Astrocyte (in vitro differentiated cells and primary cell): ENCODE results near the gene AATK. TPM values are rescaled to one million over a fixed set of nuclear protein-coding genes. Genes with fewer than 3 reads are reported as not detected.

Source experiments
- DNase-seq: peaks from one replicate; pipeline ENCODE4 v3.0.0-alpha.2; 2010; ENCODE audit warnings: low read depth
- FAIRE-seq: peaks from 2 replicates; lab custom pipeline; 2011; peaks lifted over from hg19 to GRCh38; lab: Jason Lieb, UNC
- H2AFZ ChIP-seq: 2 replicates; pipeline ENCODE4 v1.6.0; 2012; ENCODE audit warnings: low read depth, low read length, inconsistent platforms
- H3K27ac ChIP-seq: 2 replicates; pipeline ENCODE4 v1.5.1; 2011; ENCODE audit warnings: low read depth, low read length, inconsistent platforms
- H3K27me3 ChIP-seq: 2 replicates; pipeline ENCODE4 v1.6.0; 2011; ENCODE audit warnings: low read length, inconsistent platforms; ENCODE audit not compliant: insufficient read depth
- H3K36me3 ChIP-seq: 2 replicates; pipeline ENCODE4 v1.5.1; 2011; ENCODE audit warnings: low read length, inconsistent platforms; ENCODE audit not compliant: insufficient read depth
- H3K4me1 ChIP-seq: 2 replicates; pipeline ENCODE4 v1.5.1; 2011; ENCODE audit warnings: low read length, inconsistent platforms; ENCODE audit not compliant: insufficient read depth
- H3K4me2 ChIP-seq: 2 replicates; pipeline ENCODE4 v1.6.0; 2012; ENCODE audit warnings: low read length, inconsistent platforms
- H3K4me3 ChIP-seq: 2 replicates; pipeline ENCODE4 v1.5.1; 2011; ENCODE audit warnings: low read depth, mild to moderate bottlenecking, low read length, inconsistent platforms; ENCODE audit not compliant: insufficient read depth
- H3K79me2 ChIP-seq: 2 replicates; pipeline ENCODE4 v1.6.0; 2012; ENCODE audit warnings: mild to moderate bottlenecking, low read length, inconsistent platforms; ENCODE audit not compliant: insufficient read depth
- H3K9ac ChIP-seq: 2 replicates; pipeline ENCODE4 v1.6.0; 2012; ENCODE audit warnings: mild to moderate bottlenecking, low read length, inconsistent platforms
- H3K9me3 ChIP-seq: 2 replicates; pipeline ENCODE4 v1.5.1; 2012; ENCODE audit warnings: low read depth, mild to moderate bottlenecking, low read length, inconsistent platforms; ENCODE audit not compliant: insufficient read depth
- H4K20me1 ChIP-seq: 2 replicates; pipeline ENCODE4 v1.6.0; 2012; ENCODE audit warnings: low read length, inconsistent platforms; ENCODE audit not compliant: insufficient read depth
- H3K27ac Mint-ChIP-seq: one replicate; pipeline ENCODE4 v1.8.0; 2021; ENCODE audit warnings: mild to moderate bottlenecking, mixed read lengths; ENCODE audit not compliant: unreplicated experiment
- H3K27me3 Mint-ChIP-seq: one replicate; pipeline ENCODE4 v1.8.0; 2021; ENCODE audit warnings: low read depth, mixed read lengths; ENCODE audit not compliant: unreplicated experiment
- H3K36me3 Mint-ChIP-seq: one replicate; pipeline ENCODE4 v1.8.0; 2021; ENCODE audit warnings: low read depth, mixed read lengths; ENCODE audit not compliant: unreplicated experiment
- H3K4me1 Mint-ChIP-seq: one replicate; pipeline ENCODE4 v1.8.0; 2021; ENCODE audit warnings: low read depth, mixed read lengths; ENCODE audit not compliant: unreplicated experiment
- H3K4me3 Mint-ChIP-seq: one replicate; pipeline ENCODE4 v1.8.0; 2021; ENCODE audit warnings: mild to moderate bottlenecking, moderate library complexity, mixed read lengths; ENCODE audit not compliant: unreplicated experiment
- H3K9me3 Mint-ChIP-seq: one replicate; pipeline ENCODE4 v1.8.0; 2021; ENCODE audit warnings: mild to moderate bottlenecking, mixed read lengths; ENCODE audit not compliant: unreplicated experiment
- EZH2 ChIP-seq: IDR thresholded peaks from 2 replicates; pipeline ENCODE4 v1.6.1; 2012; ENCODE audit warnings: mild to moderate bottlenecking, low read length, inconsistent platforms; ENCODE audit not compliant: insufficient read depth
- total RNA-seq: library from RNA; stranded (reverse); gene quantifications from 2 replicates; pipeline ENCODE4 v1.2.1, GENCODE V29; 2021
- TF ChIP-seq, protein P1 (sequence below): IDR thresholded peaks from 2 replicates; pipeline ENCODE4 v1.5.1; 2011; ENCODE audit warnings: low read depth, mild to moderate bottlenecking, inconsistent platforms, low read length, moderate library complexity; ENCODE audit not compliant: insufficient read depth

Gene AATK
- total RNA-seq, 1 donor from 2014 or later = 0.54 TPM

DNA sequence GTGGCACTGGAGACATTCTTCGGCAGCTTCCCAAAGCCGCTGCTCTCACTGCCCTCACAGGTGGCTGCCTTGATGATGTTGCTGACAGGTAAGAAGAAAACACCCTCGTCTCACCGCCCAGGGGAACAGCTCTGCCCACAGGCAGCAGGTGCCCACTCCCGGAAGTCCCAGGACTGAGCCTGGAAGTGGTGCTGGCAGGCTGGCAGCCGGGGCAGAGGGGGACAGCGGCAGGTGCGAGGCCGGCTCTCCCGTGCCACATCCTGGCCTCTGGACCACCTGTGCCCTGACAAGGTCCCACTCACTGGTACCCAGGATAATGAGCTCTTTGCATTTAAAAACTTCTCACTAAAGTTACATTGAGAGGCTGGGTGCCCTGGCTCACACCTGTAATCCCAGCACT lies 36.3 kb upstream of the AATK start:
- H3K27me3 ChIP-seq = no peaks in the 10 kb centered on the region
- Mint-ChIP-seq H3K4me1 (no peaks in the 10 kb centered on the region), H3K9me3 (no peaks in the 10 kb centered on the region), H3K27ac (no peak overlapping the region), H3K4me3 (no peak overlapping the region), H3K27me3 (peaks cover 2% of the 10 kb centered on the region), H3K36me3 (peaks cover 4% of the 10 kb centered on the region)
- no peak overlapping the region for H3K4me3 ChIP-seq
- H3K79me2 ChIP-seq = no peaks in the 10 kb centered on the region
- no peak overlapping the region for H3K4me2 ChIP-seq
- TF ChIP-seq EZH2 = no peak
- TF ChIP-seq, protein P1, sequence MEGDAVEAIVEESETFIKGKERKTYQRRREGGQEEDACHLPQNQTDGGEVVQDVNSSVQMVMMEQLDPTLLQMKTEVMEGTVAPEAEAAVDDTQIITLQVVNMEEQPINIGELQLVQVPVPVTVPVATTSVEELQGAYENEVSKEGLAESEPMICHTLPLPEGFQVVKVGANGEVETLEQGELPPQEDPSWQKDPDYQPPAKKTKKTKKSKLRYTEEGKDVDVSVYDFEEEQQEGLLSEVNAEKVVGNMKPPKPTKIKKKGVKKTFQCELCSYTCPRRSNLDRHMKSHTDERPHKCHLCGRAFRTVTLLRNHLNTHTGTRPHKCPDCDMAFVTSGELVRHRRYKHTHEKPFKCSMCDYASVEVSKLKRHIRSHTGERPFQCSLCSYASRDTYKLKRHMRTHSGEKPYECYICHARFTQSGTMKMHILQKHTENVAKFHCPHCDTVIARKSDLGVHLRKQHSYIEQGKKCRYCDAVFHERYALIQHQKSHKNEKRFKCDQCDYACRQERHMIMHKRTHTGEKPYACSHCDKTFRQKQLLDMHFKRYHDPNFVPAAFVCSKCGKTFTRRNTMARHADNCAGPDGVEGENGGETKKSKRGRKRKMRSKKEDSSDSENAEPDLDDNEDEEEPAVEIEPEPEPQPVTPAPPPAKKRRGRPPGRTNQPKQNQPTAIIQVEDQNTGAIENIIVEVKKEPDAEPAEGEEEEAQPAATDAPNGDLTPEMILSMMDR = no peak
- no peaks in the 10 kb centered on the region for H4K20me1 ChIP-seq
- H3K4me1 ChIP-seq = no peaks in the 10 kb centered on the region
- FAIRE-seq = no peak
- no peaks in the 10 kb centered on the region for H3K36me3 ChIP-seq
- no peak overlapping the region for H3K27ac ChIP-seq
- H3K9me3 ChIP-seq = no peaks in the 10 kb centered on the region
- H2AFZ ChIP-seq = no peak overlapping the region
- DNase-seq = no peak
- no peak overlapping the region for H3K9ac ChIP-seq

GRCh38 chr17:81200695-81201580 lies 34.9 kb upstream of the AATK start:
- Histone ChIP-seq H3K9me3 (no peaks in the 10 kb centered on the region), H3K4me2 (no peak overlapping the region), H3K4me1 (no peaks in the 10 kb centered on the region), H3K27me3 (no peaks in the 10 kb centered on the region), H3K9ac (no peak overlapping the region), H3K79me2 (no peaks in the 10 kb centered on the region), H4K20me1 (no peaks in the 10 kb centered on the region), H3K4me3 (no peak overlapping the region), H3K27ac (no peak overlapping the region), H2AFZ (no peak overlapping the region), H3K36me3 (no peaks in the 10 kb centered on the region)
- H3K27me3 Mint-ChIP-seq = peaks cover 2% of the 10 kb centered on the region
- peak; percentile 40 for DNase-seq
- no peaks in the 10 kb centered on the region for H3K4me1 Mint-ChIP-seq
- H3K27ac Mint-ChIP-seq = no peak overlapping the region
- peaks cover 2% of the 10 kb centered on the region for H3K36me3 Mint-ChIP-seq
- H3K4me3 Mint-ChIP-seq = no peak overlapping the region
- TF ChIP-seq EZH2 = no peak
- TF ChIP-seq, protein P1 = peak; percentile 62
- no peaks in the 10 kb centered on the region for H3K9me3 Mint-ChIP-seq
- no peak for FAIRE-seq

DNA sequence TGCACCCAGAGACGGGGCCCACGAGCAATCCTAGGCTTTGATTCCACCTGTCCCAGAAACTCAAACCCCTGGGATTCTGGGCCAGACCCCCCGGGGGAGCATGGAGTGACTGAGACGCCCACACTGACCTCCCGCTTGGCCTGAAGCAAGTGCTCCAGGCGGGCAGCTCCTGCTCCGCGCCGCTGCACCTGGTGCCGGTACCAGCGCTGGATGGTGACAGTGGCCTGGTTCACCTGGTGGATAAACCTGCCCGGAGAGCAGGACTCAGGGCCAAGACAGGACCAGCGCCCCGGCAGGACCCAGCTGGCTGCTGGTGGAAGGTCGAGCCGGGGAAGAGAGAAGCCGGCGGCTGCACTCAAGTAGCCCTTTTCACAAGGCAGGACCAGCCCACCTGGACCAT lies 34.2 kb upstream of the AATK start:
- peaks cover 2% of the 10 kb centered on the region for H3K36me3 Mint-ChIP-seq
- DNase-seq = no peak
- Histone ChIP-seq H3K27ac (no peak overlapping the region), H3K9me3 (no peaks in the 10 kb centered on the region), H3K4me2 (no peak overlapping the region), H2AFZ (no peak overlapping the region), H4K20me1 (no peaks in the 10 kb centered on the region), H3K9ac (no peak overlapping the region), H3K36me3 (no peaks in the 10 kb centered on the region), H3K4me3 (no peak overlapping the region), H3K79me2 (no peaks in the 10 kb centered on the region), H3K4me1 (no peaks in the 10 kb centered on the region), H3K27me3 (no peaks in the 10 kb centered on the region)
- no peak overlapping the region for H3K4me3 Mint-ChIP-seq
- TF ChIP-seq, protein P1 = no peak
- no peak for TF ChIP-seq EZH2
- H3K4me1 Mint-ChIP-seq = no peaks in the 10 kb centered on the region
- no peak for FAIRE-seq
- no peaks in the 10 kb centered on the region for H3K9me3 Mint-ChIP-seq
- H3K27me3 Mint-ChIP-seq = peaks cover 2% of the 10 kb centered on the region
- H3K27ac Mint-ChIP-seq = no peak overlapping the region
